SU-DHL-6 (cell line): Measurements from ENCODE around the gene MPC2.

ENCODE experiments used
- H2AFZ ChIP-seq: fragments of 200-600 bp; sonication (generic); 2 replicates; pipeline ENCODE4 v1.6.1; 2014; ENCODE audit warnings: low read depth, mild to moderate bottlenecking, moderate library complexity, mixed read lengths, antibody characterized with exemption, low read length; ENCODE audit not compliant: severe bottlenecking
- H3F3A ChIP-seq: fragments of 200-600 bp; shearing (Covaris generic); 2 replicates; pipeline ENCODE4 v1.6.0; 2016; ENCODE audit warnings: antibody characterized with exemption, mild to moderate bottlenecking; ENCODE audit not compliant: insufficient read depth
- H3K27ac ChIP-seq: fragments of 200-600 bp; sonication (generic); 2 replicates; pipeline ENCODE4 v1.5.1; 2016; ENCODE audit warnings: low read depth, mild to moderate bottlenecking, low read length, moderate library complexity, mixed read lengths
- H3K27me3 ChIP-seq: fragments of 200-600 bp; sonication (generic), shearing (Covaris generic); 2 replicates; pipeline ENCODE4 v1.6.0; 2014; ENCODE audit warnings: mild to moderate bottlenecking, low read length
- H3K36me3 ChIP-seq: fragments of 200-600 bp; sonication (generic); 2 replicates; pipeline ENCODE4 v1.6.1; 2014; ENCODE audit warnings: mild to moderate bottlenecking, low read length, mixed read lengths
- H3K4me2 ChIP-seq: fragments of 300-600, 200-600 bp; shearing (Covaris generic), sonication (generic); 2 replicates; pipeline ENCODE4 v1.6.0; 2014; ENCODE audit warnings: low read length, low read depth, mild to moderate bottlenecking; ENCODE audit not compliant: poor library complexity, severe bottlenecking
- H3K4me3 ChIP-seq: fragments of 200-600 bp; sonication (generic); 2 replicates; pipeline ENCODE4 v1.5.1; 2014; ENCODE audit warnings: antibody characterized with exemption, low read length, mild to moderate bottlenecking, mixed read lengths; ENCODE audit not compliant: insufficient read depth, poor library complexity, severe bottlenecking
- H3K79me2 ChIP-seq: fragments of 200-600 bp; sonication (generic); 2 replicates; pipeline ENCODE4 v1.6.1; 2014; ENCODE audit warnings: mild to moderate bottlenecking, low read length, moderate library complexity; ENCODE audit not compliant: insufficient read depth
- H3K9ac ChIP-seq: fragments of 200-600 bp; sonication (generic); 2 replicates; pipeline ENCODE4 v1.7.0; 2014; ENCODE audit warnings: mild to moderate bottlenecking, low read length
- H3K9me2 ChIP-seq: fragments of 200-600 bp; sonication (generic); replicated peaks from 2 replicates; pipeline ENCODE4 v1.6.1; 2014; ENCODE audit warnings: low read length; ENCODE audit not compliant: insufficient read depth
- H3K9me3 ChIP-seq: fragments of 200-600 bp; sonication (generic); 2 replicates; pipeline ENCODE4 v1.6.1; 2014; ENCODE audit warnings: low read length, mixed read lengths; ENCODE audit not compliant: insufficient read depth
- H4K20me1 ChIP-seq: fragments of 200-600 bp; sonication (generic); 2 replicates; pipeline ENCODE4 v1.6.1; 2014; ENCODE audit warnings: low read depth, mild to moderate bottlenecking, antibody characterized with exemption, low read length, moderate library complexity, mixed read lengths
- CTCF ChIP-seq: fragments of 200-600 bp; sonication (generic); IDR thresholded peaks from one replicate; pipeline ENCODE4 v1.5.1; 2017; ENCODE audit warnings: antibody characterized with exemption, mild to moderate bottlenecking, low read length, moderate library complexity; ENCODE audit not compliant: insufficient read depth, poor library complexity, severe bottlenecking
- EZH2phosphoT487 ChIP-seq: fragments of 200-600 bp; sonication (generic), shearing (Covaris generic); conservative IDR thresholded peaks from 2 replicates; pipeline ENCODE4 v1.6.1; 2018; ENCODE audit warnings: mild to moderate bottlenecking, antibody characterized with exemption, low read length, moderate library complexity, mixed read lengths

Gene MPC2

GRCh38 chr1:167905182-167905581, 31.7 kb downstream of the MPC2 start:
- Histone ChIP-seq H3K27ac (no peak overlapping the region), H4K20me1 (no peaks in the 10 kb centered on the region), H2AFZ (no peak overlapping the region)

GRCh38 chr1:167904652-167905130, 32.2 kb downstream of the MPC2 start:
- H2AFZ ChIP-seq: no peak overlapping the region
- H3K9ac ChIP-seq: no peak overlapping the region
- H3K4me2 ChIP-seq: no peak overlapping the region
- H3K27me3 ChIP-seq: no peaks in the 10 kb centered on the region
- no peak overlapping the region for H3K4me3 ChIP-seq
- H3K9me3 ChIP-seq: no peaks in the 10 kb centered on the region
- H3K9me2 ChIP-seq: no peaks in the 10 kb centered on the region
- TF ChIP-seq EZH2phosphoT487: no peak
- TF ChIP-seq CTCF: no peak
- no peaks in the 10 kb centered on the region for H3K36me3 ChIP-seq
- no peaks in the 10 kb centered on the region for H3F3A ChIP-seq
- H4K20me1 ChIP-seq: no peaks in the 10 kb centered on the region
- H3K27ac ChIP-seq: no peak overlapping the region
- no peaks in the 10 kb centered on the region for H3K79me2 ChIP-seq

More at GRCh38 chr1:167905182-167905581, 31.7 kb downstream of the MPC2 start:
- Histone ChIP-seq H3K4me2 (no peak overlapping the region), H3K27me3 (no peaks in the 10 kb centered on the region), H3K9me3 (no peaks in the 10 kb centered on the region), H3K36me3 (no peaks in the 10 kb centered on the region), H3F3A (no peaks in the 10 kb centered on the region), H3K9ac (no peak overlapping the region), H3K4me3 (no peak overlapping the region), H3K9me2 (no peaks in the 10 kb centered on the region), H3K79me2 (no peaks in the 10 kb centered on the region)
- TF ChIP-seq EZH2phosphoT487 (no peak), CTCF (no peak)

GRCh38 chr1:167900907-167901306, 36.0 kb downstream of the MPC2 start:
- Histone ChIP-seq H3K27me3 (no peaks in the 10 kb centered on the region), H3K27ac (no peak overlapping the region), H3K36me3 (no peaks in the 10 kb centered on the region), H3F3A (no peaks in the 10 kb centered on the region), H4K20me1 (no peaks in the 10 kb centered on the region), H3K9me2 (no peaks in the 10 kb centered on the region), H3K4me3 (no peak overlapping the region), H3K9ac (no peak overlapping the region), H2AFZ (no peak overlapping the region), H3K4me2 (no peak overlapping the region), H3K9me3 (no peaks in the 10 kb centered on the region), H3K79me2 (no peaks in the 10 kb centered on the region)
- TF ChIP-seq EZH2phosphoT487 (no peak), CTCF (no peak)
